Measurements from ENCODE around the gene WWOX.

DNA sequence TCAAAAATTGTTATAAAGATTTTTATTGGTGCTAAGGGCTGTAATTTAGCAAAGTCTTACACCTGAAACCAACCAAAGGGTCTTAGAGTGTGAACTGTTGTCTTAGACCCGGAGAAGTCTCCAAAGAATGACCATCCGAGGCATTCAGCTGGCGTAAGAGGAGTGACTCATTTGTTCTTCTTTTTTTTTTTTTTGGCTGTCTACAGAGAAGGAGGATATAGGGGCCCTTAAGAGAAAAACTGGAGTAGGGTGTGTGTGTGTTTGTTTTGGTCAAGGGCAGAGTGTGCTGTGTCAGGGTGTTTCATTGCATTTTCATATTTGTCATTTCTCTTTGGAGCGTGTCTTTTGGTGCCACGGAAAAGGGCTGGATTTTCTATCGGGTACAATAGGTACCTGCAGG is 508.0 kb downstream of the WWOX start:
- TF ChIP-seq POLR2AphosphoS5 (IDR thresholded peaks at IDR 0.05; ENCODE audit: borderline replicate concordance, low read depth, low read length) (no peak), EZH2 (IDR thresholded peaks at IDR 0.05) (no peak), FOXP2 (optimal IDR thresholded peaks at IDR 0.05; ENCODE audit: control extremely low read depth, extremely low read length, insufficient read depth) (no peak)

Measured in SK-N-MC (cell line).